Muscle of leg (tissue), 11 donors: ENCODE data around the gene RNF10. TPM values are rescaled to one million over a fixed set of nuclear protein-coding genes. Genes with fewer than 3 reads are reported as not detected.
"Not testable (repeated sequence)": the region's sequence is repeated elsewhere in the genome, so short reads cannot be mapped to it uniquely, and the experiment has no call there.

Experiments used
- DNase-seq: peaks from one replicate; pipeline ENCODE4 v3.0.0; 2013
- H3K27ac ChIP-seq: one replicate; pipeline ENCODE4 v1.5.1; 2013; ENCODE audit warnings: mild to moderate bottlenecking, low read length, control low read depth
- H3K27me3 ChIP-seq: one replicate; pipeline ENCODE4 v1.6.1; 2013; ENCODE audit warnings: low read length; ENCODE audit not compliant: control insufficient read depth, insufficient read depth
- H3K36me3 ChIP-seq: one replicate; pipeline ENCODE4 v1.6.1; 2013; ENCODE audit warnings: low read length; ENCODE audit not compliant: control insufficient read depth, insufficient read depth
- H3K4me1 ChIP-seq: one replicate; pipeline ENCODE4 v1.6.1; 2013; ENCODE audit warnings: low read length; ENCODE audit not compliant: control insufficient read depth, insufficient read depth
- H3K4me3 ChIP-seq: one replicate; pipeline ENCODE4 v1.5.1; 2013; ENCODE audit warnings: low read length, control low read depth
- H3K9me3 ChIP-seq: replicated peaks from 2 replicates; pipeline ENCODE4 v1.6.1; 2013; ENCODE audit warnings: low read depth, low read length; ENCODE audit not compliant: control insufficient read depth
- WGBS: methylation state at CpG from one replicate; pipeline ENCODE4 v1.1.5; 2013; ENCODE audit warnings: missing lambda C conversion rate; ENCODE audit not compliant: insufficient coverage; 5-methylcytosine and 5-hydroxymethylcytosine counted together
- polyA plus RNA-seq, 8 donors: library from polyadenylated mRNA; unstranded; fragments of 120-200 nt; gene quantifications; one replicate each; pipeline versions ENCODE4 v1.2.1 to v1.2.3, GENCODE V29; 2013; ENCODE audit warnings: inconsistent platforms in 1 of 8, low replicate concordance in 1 of 8; ENCODE audit not compliant: insufficient read length in 8 of 8, insufficient read depth in 1 of 8
- total RNA-seq: library from RNA; stranded (reverse); fragments of 120-200 nt; gene quantifications from one replicate; pipeline ENCODE4 v1.2.4, GENCODE V29; 2013

RNF10 gene
- total and polyA plus RNA-seq, 9 donors: 80.8 to 203 (median 163) TPM

GRCh38 chr12:120610560-120610959 lies 76.4 kb downstream of the RNF10 start:
- Histone ChIP-seq H3K36me3 (no peaks in the 10 kb centered on the region), H3K4me3 (no peak overlapping the region), H3K27me3 (no peaks in the 10 kb centered on the region), H3K4me1 (no peaks in the 10 kb centered on the region), H3K27ac (no peak overlapping the region), H3K9me3 (no peaks in the 10 kb centered on the region)
- DNase-seq: no peak
- WGBS: 67% methylated on average over 1 of the region's 4 CpGs

- H3K27me3 ChIP-seq, H3K36me3 ChIP-seq, H3K4me3 ChIP-seq, H3K4me1 ChIP-seq, H3K27ac ChIP-seq, H3K9me3 ChIP-seq, DNase-seq: not testable (repeated sequence)
- no CpG with 5 or more reads among the region's 1 CpG for WGBS
Observed at GRCh38 chr12:120611534-120611933, 77.4 kb downstream of the RNF10 start.

DNA sequence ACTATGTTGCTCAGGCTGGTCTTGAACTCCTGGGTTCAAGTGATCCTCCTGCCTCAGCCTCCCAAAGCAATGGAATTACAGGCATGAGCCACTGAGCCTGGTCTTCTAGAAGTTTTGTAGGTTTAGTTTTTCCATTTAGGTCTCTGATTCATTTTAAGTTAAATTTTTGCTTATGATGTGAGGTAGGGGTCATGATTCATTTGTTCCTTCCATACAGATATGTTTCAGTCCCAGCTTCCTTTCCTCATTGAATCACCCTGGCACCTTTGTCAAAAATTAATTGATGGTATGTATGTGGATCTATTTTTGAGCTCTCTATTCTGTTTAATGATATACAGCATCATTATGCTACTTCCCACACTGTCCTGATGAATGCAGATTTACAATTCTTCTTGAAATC lies 80.7 kb downstream of the RNF10 start:
- Histone ChIP-seq H3K9me3 (no peaks in the 10 kb centered on the region), H3K27ac (no peak overlapping the region), H3K36me3 (no peaks in the 10 kb centered on the region), H3K27me3 (peaks cover 4% of the 10 kb centered on the region), H3K4me3 (no peak overlapping the region), H3K4me1 (no peaks in the 10 kb centered on the region)
- DNase-seq: no peak

GRCh38 chr12:120617193-120617592 lies 83.0 kb downstream of the RNF10 start:
- H3K27ac ChIP-seq, DNase-seq, H3K36me3 ChIP-seq, H3K4me3 ChIP-seq, H3K27me3 ChIP-seq, H3K9me3 ChIP-seq, H3K4me1 ChIP-seq: not testable (repeated sequence)
- WGBS: no CpG with 5 or more reads among the region's 3 CpGs

GRCh38 chr12:120617767-120618166 lies 83.6 kb downstream of the RNF10 start:
- H3K4me1 ChIP-seq, H3K27me3 ChIP-seq, H3K27ac ChIP-seq, H3K4me3 ChIP-seq, DNase-seq, H3K9me3 ChIP-seq, H3K36me3 ChIP-seq: not testable (repeated sequence)
- 88% methylated on average over 4 of the region's 4 CpGs for WGBS

DNA sequence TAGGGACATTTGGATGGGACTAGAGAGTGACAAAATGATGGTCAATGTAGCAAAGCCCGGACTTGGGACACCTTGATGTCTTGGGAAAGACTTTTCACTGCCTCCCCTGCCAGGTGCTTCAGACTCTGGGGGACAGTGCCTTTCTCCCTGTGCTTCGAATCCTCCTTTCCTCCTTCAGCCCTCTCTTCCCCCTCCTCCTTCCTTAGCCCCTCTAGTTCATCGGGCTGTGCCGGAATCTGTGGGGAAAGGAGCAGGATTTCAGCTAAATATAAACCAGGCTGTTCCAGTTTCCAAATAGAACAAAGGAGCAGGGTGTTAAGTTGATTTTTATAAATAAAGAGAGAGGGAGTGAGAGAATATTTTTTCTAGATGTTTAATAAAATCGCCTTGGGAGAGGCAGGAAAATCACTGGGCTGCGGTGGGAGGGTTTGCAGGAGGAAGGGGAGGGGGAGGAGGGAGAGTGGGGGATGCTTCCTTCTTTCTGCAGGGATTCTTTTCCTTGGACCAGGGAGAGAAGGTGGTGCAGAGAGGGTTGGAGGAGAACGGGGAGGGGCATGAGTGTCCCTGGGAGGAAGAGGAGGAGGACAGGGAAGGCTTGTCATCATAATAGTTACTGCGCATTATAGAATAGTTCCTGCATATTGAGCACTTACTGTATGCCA lies 84.9 kb downstream of the RNF10 start:
- Histone ChIP-seq H3K36me3 (no peaks in the 10 kb centered on the region), H3K4me1 (no peaks in the 10 kb centered on the region), H3K9me3 (no peaks in the 10 kb centered on the region), H3K27me3 (peaks cover 4% of the 10 kb centered on the region), H3K4me3 (no peak overlapping the region), H3K27ac (no peak overlapping the region)
- WGBS: 33% methylated on average over 2 of the region's 8 CpGs
- DNase-seq: no peak

DNA sequence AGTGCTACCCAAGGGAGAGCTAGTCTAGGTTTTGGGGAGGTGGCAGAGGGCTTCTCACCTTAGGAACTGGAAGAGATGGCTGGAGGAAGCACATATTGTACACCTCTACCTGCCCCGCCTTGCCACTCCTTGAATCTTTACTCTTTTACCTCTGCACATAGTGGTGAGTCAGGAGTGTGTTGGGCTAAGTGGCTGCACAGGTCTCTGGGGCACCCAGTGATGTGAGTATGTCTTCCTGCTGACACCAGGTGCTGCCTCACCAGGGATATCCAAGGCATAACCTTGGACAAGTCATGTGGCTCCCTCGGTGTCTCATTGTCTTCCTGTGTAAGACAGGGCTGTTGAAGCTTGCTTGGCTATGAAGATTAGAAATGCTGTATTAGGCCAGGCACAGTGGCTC lies 86.5 kb downstream of the RNF10 start:
- Histone ChIP-seq H3K9me3 (no peaks in the 10 kb centered on the region), H3K27me3 (peaks cover 4% of the 10 kb centered on the region), H3K4me3 (no peak overlapping the region), H3K36me3 (no peaks in the 10 kb centered on the region), H3K4me1 (no peaks in the 10 kb centered on the region), H3K27ac (no peak overlapping the region)
- 75% methylated on average over 1 of the region's 2 CpGs for WGBS
- no peak for DNase-seq

GRCh38 chr12:120625557-120626419 lies 91.6 kb downstream of the RNF10 start:
- Histone ChIP-seq H3K4me1 (no peaks in the 10 kb centered on the region), H3K4me3 (no peak overlapping the region), H3K27ac (no peak overlapping the region), H3K36me3 (no peaks in the 10 kb centered on the region), H3K9me3 (no peaks in the 10 kb centered on the region), H3K27me3 (peaks cover 4% of the 10 kb centered on the region)
- whole genome bisulfite sequencing: 70% methylated on average over 17 of the region's 26 CpGs
- no peak for DNase-seq

Other genes with a start within 250 kb of the RNF10 start
- 2,159 TPM for gene RNU4-2, start 242.5 kb upstream of the RNF10 start, total RNA-seq
- 1 to 10 TPM in 1 of 8 donors, not detected in 7; 2.6 TPM for gene RNU4-2, start 242.5 kb upstream of the RNF10 start, polyA plus RNA-seq
- gene RNU4-1, start 241.1 kb upstream of the RNF10 start, total RNA-seq: 636 TPM
- not detected for gene RNU4-1, start 241.1 kb upstream of the RNF10 start, polyA plus RNA-seq
- 6.3 TPM for gene SIRT4, start 232.0 kb upstream of the RNF10 start, total RNA-seq
- 1 to 10 TPM; 3.4 to 4.8 (median 4.3) TPM for gene SIRT4, start 232.0 kb upstream of the RNF10 start, polyA plus RNA-seq
- gene PLA2G1B, start 206.6 kb upstream of the RNF10 start, total RNA-seq: 0.75 TPM
- gene PLA2G1B, start 206.6 kb upstream of the RNF10 start, polyA plus RNA-seq: under 1 TPM in 1 of 8 donors, not detected in 7; 0.36 TPM
- gene MSI1, start 165.2 kb upstream of the RNF10 start, total RNA-seq: 1.2 TPM
- gene MSI1, start 165.2 kb upstream of the RNF10 start, polyA plus RNA-seq: 1 to 10 TPM; 3.6 to 7.3 (median 4.7) TPM
- gene COX6A1, start 96.2 kb upstream of the RNF10 start, total RNA-seq: 211 TPM
- 100 to 1,000 TPM; 105 to 149 (median 129) TPM for gene COX6A1, start 96.2 kb upstream of the RNF10 start, polyA plus RNA-seq
- gene TRIAP1, start 88.0 kb upstream of the RNF10 start, total RNA-seq: 26.6 TPM
- 10 to 100 TPM; 30.0 to 37.7 (median 34.1) TPM for gene TRIAP1, start 88.0 kb upstream of the RNF10 start, polyA plus RNA-seq
- gene GATC, start 87.9 kb upstream of the RNF10 start, total RNA-seq: 21.6 TPM
- gene GATC, start 87.9 kb upstream of the RNF10 start, polyA plus RNA-seq: 10 to 100 TPM; 12.1 to 18.8 (median 14.7) TPM
- gene SRSF9, start 64.6 kb upstream of the RNF10 start, total RNA-seq: 71.6 TPM
- 100 to 1,000 TPM in 5 of 8 donors, 10 to 100 TPM in 3; 82.3 to 123 (median 103) TPM for gene SRSF9, start 64.6 kb upstream of the RNF10 start, polyA plus RNA-seq
- 228 TPM for gene DYNLL1, start 38.2 kb upstream of the RNF10 start, total RNA-seq
- 100 to 1,000 TPM; 298 to 403 (median 359) TPM for gene DYNLL1, start 38.2 kb upstream of the RNF10 start, polyA plus RNA-seq
- 34.5 TPM for gene COQ5, start 5.2 kb upstream of the RNF10 start, total RNA-seq
- gene COQ5, start 5.2 kb upstream of the RNF10 start, polyA plus RNA-seq: 10 to 100 TPM; 32.7 to 42.3 (median 36.9) TPM
- gene POP5, start 47.0 kb downstream of the RNF10 start, total RNA-seq: 30.3 TPM
- 10 to 100 TPM; 22.2 to 31.4 (median 24.8) TPM for gene POP5, start 47.0 kb downstream of the RNF10 start, polyA plus RNA-seq
- 2.3 TPM for gene CABP1, start 106.3 kb downstream of the RNF10 start, total RNA-seq
- 1 to 10 TPM; 1.2 to 2.7 (median 2.4) TPM for gene CABP1, start 106.3 kb downstream of the RNF10 start, polyA plus RNA-seq
- 70.2 TPM for gene MLEC, start 152.8 kb downstream of the RNF10 start, total RNA-seq
- 10 to 100 TPM; 60.5 to 98.4 (median 81.7) TPM for gene MLEC, start 152.8 kb downstream of the RNF10 start, polyA plus RNA-seq
- gene UNC119B, start 176.1 kb downstream of the RNF10 start, total RNA-seq: 6.0 TPM
- 10 to 100 TPM; 12.6 to 21.6 (median 15.6) TPM for gene UNC119B, start 176.1 kb downstream of the RNF10 start, polyA plus RNA-seq
- 20.6 TPM for gene ACADS, start 191.5 kb downstream of the RNF10 start, total RNA-seq
- 10 to 100 TPM; 13.1 to 22.7 (median 18.9) TPM for gene ACADS, start 191.5 kb downstream of the RNF10 start, polyA plus RNA-seq